ENCODE results near the gene DHX35. TPM values are rescaled to one million over a fixed set of nuclear protein-coding genes. Genes with fewer than 3 reads are reported as not detected.

Gene DHX35
- total and polyA plus RNA-seq, 2 of the 13 experiments (the other 11 are each of a cell fraction or from before 2014, with no cell fraction given), result 25.8 to 28.7 TPM

- intact Hi-C loops (cut with micrococcal nuclease; ENCODE audit: unreplicated experiment), result no loop called here
- Histone ChIP-seq H3K36me3 (replicated peaks in 1 of 2; ENCODE audit: control insufficient read depth in 1 of 2, insufficient read depth in 2 of 2, low read length in 2 of 2) (no peaks in the 10 kb centered on the region), H3K4me2 (ENCODE audit: low read depth, low read length) (no peak overlapping the region), H3K9ac (ENCODE audit: insufficient read depth, low read depth, low read length) (no peak overlapping the region), H3K4me3 (replicated peaks in 1 of 3; ENCODE audit: insufficient read depth in 1 of 3, low read depth in 2 of 3, low read length in 3 of 3) (no peak overlapping the region), H4K20me1 (ENCODE audit: insufficient read depth, low read length) (no peaks in the 10 kb centered on the region), H3K27me3 (ENCODE audit: control insufficient read depth in 1 of 2, insufficient read depth in 2 of 2, low read length in 2 of 2) (peaks cover 0 to 15% of the 10 kb centered on the region in 2 experiments; a peak in 2 of 5 replicates), H3K27ac (ENCODE audit: extremely low read length, insufficient read depth, low read length) (no peak overlapping the region), H2AFZ (ENCODE audit: low read length) (no peak overlapping the region), H3K79me2 (ENCODE audit: insufficient read depth, low read length) (no peaks in the 10 kb centered on the region), H3K4me1 (ENCODE audit: insufficient read depth, low read length) (no peaks in the 10 kb centered on the region), H3K9me3 (ENCODE audit: low read length) (no peaks in the 10 kb centered on the region)
- FAIRE-seq (no peak), DNase-seq (ENCODE audit: low spot score) (no peak), ATAC-seq (no peak)
- in situ Hi-C loops (cut with HindIII; ENCODE audit: extremely low pct_ligation_motif_present, low pct_unique_long_range_greater_than_20kb), result no loop called here
- 21% methylated on average over 4 of the region's 4 CpGs for WGBS (ENCODE audit: low lambda C conversion rate)
- POLR2A ChIA-PET, result no interaction called here
- CTCF ChIA-PET (ENCODE audit: low intra/inter-chr PET ratio, low total read pairs), result no interaction called here
- no TSS peak for BruUV-seq (replicated peaks)
- TF ChIP-seq ZBTB42 (CRISPR knock-in tag; IDR thresholded peaks at IDR 0.05), result no peak
- TF ChIP-seq BRD4 (CRISPR knock-in tag; IDR thresholded peaks at IDR 0.05), result no peak
- no peak for TF ChIP-seq ZNF841 (CRISPR knock-in tag; IDR thresholded peaks at IDR 0.05; ENCODE audit: borderline replicate concordance)
- no peak for TF ChIP-seq FOXK2 (IDR thresholded peaks at IDR 0.05)
- TF ChIP-seq ZNF335 (CRISPR knock-in tag; IDR thresholded peaks at IDR 0.05), result no peak
- no peak for TF ChIP-seq ZNF891 (CRISPR knock-in tag; IDR thresholded peaks at IDR 0.05)
- no peak for TF ChIP-seq ZNF512 (CRISPR knock-in tag; IDR thresholded peaks at IDR 0.05)
- TF ChIP-seq ZNF704 (CRISPR knock-in tag; IDR thresholded peaks at IDR 0.05; ENCODE audit: borderline replicate concordance), result no peak
- no peak for TF ChIP-seq ATM (IDR thresholded peaks at IDR 0.05; ENCODE audit: borderline replicate concordance)
- TF ChIP-seq, protein P1, sequence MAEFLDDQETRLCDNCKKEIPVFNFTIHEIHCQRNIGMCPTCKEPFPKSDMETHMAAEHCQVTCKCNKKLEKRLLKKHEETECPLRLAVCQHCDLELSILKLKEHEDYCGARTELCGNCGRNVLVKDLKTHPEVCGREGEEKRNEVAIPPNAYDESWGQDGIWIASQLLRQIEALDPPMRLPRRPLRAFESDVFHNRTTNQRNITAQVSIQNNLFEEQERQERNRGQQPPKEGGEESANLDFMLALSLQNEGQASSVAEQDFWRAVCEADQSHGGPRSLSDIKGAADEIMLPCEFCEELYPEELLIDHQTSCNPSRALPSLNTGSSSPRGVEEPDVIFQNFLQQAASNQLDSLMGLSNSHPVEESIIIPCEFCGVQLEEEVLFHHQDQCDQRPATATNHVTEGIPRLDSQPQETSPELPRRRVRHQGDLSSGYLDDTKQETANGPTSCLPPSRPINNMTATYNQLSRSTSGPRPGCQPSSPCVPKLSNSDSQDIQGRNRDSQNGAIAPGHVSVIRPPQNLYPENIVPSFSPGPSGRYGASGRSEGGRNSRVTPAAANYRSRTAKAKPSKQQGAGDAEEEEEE (CRISPR knock-in tag; IDR thresholded peaks at IDR 0.05; ENCODE audit: borderline replicate concordance), result no peak
- TF ChIP-seq, protein P2, sequence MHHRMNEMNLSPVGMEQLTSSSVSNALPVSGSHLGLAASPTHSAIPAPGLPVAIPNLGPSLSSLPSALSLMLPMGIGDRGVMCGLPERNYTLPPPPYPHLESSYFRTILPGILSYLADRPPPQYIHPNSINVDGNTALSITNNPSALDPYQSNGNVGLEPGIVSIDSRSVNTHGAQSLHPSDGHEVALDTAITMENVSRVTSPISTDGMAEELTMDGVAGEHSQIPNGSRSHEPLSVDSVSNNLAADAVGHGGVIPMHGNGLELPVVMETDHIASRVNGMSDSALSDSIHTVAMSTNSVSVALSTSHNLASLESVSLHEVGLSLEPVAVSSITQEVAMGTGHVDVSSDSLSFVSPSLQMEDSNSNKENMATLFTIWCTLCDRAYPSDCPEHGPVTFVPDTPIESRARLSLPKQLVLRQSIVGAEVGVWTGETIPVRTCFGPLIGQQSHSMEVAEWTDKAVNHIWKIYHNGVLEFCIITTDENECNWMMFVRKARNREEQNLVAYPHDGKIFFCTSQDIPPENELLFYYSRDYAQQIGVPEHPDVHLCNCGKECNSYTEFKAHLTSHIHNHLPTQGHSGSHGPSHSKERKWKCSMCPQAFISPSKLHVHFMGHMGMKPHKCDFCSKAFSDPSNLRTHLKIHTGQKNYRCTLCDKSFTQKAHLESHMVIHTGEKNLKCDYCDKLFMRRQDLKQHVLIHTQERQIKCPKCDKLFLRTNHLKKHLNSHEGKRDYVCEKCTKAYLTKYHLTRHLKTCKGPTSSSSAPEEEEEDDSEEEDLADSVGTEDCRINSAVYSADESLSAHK (CRISPR knock-in tag; IDR thresholded peaks at IDR 0.05; ENCODE audit: borderline replicate concordance), result no peak
- TF ChIP-seq ZSCAN21 (CRISPR knock-in tag; IDR thresholded peaks at IDR 0.05; ENCODE audit: borderline replicate concordance), result no peak
Measured at GRCh38 chr20:39057911-39058310, 95.8 kb downstream of the DHX35 start.

All from HepG2 (cell line).